ENCODE data around the gene DHRSX. TPM values are rescaled to one million over a fixed set of nuclear protein-coding genes. Genes with fewer than 3 reads are reported as not detected.

DHRSX gene
- total RNA-seq, 2 donors from 2014 or later, result 19.6 to 21.6 TPM

GRCh38 chrX:2452317-2452784, 48.4 kb downstream of the DHRSX start:
- H3K27me3 Mint-ChIP-seq, result no peaks in the 10 kb centered on the region
- peaks cover 4% of the 10 kb centered on the region for H3K36me3 Mint-ChIP-seq (ENCODE audit: low read depth)
- H3K27ac Mint-ChIP-seq, result no peak overlapping the region
- no peak overlapping the region for H3K4me3 Mint-ChIP-seq
- H3K9me3 Mint-ChIP-seq, result no peaks in the 10 kb centered on the region
- H3K4me1 Mint-ChIP-seq, result peaks cover 8% of the 10 kb centered on the region
- ATAC-seq (replicated peaks), result no peak

DNA sequence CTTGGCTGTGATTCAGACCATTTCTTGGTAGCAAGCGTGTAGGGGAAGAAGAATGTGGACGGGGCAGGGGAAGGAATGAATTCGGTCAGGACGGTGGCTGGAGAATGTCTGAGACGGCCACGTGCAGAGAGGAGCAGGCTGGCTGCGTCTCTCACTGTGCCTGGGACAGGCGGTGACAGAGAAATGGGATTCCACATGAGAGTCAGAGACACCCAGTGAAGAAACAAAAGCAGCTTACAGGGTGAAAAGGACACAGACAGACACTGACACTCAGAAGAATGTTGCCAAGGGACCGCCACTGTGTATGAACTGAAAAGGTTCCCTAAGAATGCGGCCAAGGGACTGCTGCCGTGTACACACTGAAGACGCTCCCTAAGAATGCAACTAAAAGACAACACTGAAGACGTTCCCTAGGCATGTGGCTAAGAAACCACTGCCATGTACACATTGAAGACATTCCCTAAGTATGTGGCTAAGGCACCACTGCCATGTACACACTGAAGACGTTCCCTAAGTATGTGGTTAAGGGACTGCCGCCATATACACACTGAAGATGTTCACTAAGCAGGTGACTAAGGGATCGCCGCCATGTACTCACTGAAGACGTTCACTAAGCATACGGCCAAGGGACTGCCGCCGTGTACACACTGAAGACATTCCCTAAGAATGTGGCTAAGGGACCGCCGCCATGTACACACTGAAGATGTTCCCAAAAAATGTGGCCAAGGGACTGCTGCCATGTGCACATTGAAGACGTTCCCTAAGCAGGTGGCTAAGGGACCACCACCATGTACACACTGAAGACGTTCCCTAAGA, 49.1 kb downstream of the DHRSX start:
- Mint-ChIP-seq H3K27ac (no peak overlapping the region), H3K27me3 (no peaks in the 10 kb centered on the region), H3K4me1 (peaks cover 8% of the 10 kb centered on the region), H3K36me3 (ENCODE audit: low read depth) (peaks cover 6% of the 10 kb centered on the region), H3K4me3 (no peak overlapping the region), H3K9me3 (no peaks in the 10 kb centered on the region)
- ATAC-seq (replicated peaks), result no peak

- no peaks in the 10 kb centered on the region for H3K9me3 Mint-ChIP-seq
- H3K36me3 Mint-ChIP-seq (ENCODE audit: low read depth), result peaks cover 6% of the 10 kb centered on the region
- no peak overlapping the region for H3K27ac Mint-ChIP-seq
- peaks cover 4% of the 10 kb centered on the region for H3K4me1 Mint-ChIP-seq
- H3K4me3 Mint-ChIP-seq, result no peak overlapping the region
- H3K27me3 Mint-ChIP-seq, result no peaks in the 10 kb centered on the region
- ATAC-seq (replicated peaks), result no peak
These were observed 50.1 kb downstream of the DHRSX start for GRCh38 chrX:2450681-2451080.

DNA sequence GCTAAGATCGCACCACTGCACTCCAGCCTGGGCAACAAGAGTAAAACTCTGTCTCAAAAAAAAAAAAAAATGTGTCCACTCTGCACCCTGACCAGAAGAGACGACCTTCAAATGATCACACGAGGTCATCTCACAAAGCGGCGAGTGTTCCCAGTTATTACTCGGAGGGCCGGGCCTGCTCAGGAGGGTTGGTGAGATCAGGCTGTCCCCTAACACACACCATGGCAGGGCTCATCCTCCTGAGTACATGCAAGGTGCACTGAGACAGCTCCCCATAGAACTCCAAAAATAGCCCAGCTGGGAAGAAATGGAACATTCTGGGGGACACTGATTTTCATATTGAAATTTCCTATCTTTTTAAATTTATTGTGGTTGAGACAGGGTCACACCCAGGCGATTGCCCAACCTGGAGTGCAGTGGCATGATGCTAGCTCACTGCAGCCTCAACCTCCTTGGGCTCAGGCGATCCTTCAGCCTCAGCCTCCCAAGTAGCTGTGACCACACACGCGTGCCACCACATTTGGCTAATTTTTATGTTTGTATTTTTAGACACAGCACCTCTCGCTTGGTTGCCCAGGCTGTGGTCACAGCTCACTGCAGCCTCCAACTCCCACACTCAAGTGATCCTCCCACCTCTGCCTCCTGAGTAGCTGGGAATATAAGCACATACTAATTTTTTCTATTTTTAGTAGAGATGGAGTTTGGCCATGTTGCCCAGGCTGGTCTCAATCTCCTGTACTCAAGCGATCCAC, 51.5 kb downstream of the DHRSX start:
- Mint-ChIP-seq H3K36me3 (ENCODE audit: low read depth) (peaks cover 6% of the 10 kb centered on the region), H3K27ac (no peak overlapping the region), H3K4me1 (peaks cover 4% of the 10 kb centered on the region), H3K4me3 (no peak overlapping the region), H3K9me3 (no peaks in the 10 kb centered on the region), H3K27me3 (no peaks in the 10 kb centered on the region)
- no peak for ATAC-seq (replicated peaks)

DNA sequence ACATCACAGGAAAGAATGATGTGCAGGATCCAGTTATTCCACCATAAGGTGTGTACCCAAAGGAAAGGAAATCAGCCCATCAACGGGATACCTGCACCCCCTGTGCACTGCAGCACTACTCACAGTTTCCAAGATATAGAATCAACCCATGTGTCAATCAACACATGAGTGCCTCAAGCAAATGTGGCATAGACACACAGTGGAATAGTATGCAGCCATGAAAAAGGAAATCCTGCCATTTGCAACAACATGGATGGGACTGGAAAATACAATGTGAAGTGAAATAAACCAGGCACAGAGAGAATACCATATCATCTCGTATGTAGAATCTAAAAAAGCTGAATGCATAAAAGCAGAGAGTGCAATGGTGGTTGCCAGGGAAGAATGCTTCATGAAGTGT, 53.3 kb downstream of the DHRSX start:
- Mint-ChIP-seq H3K4me3 (no peak overlapping the region), H3K9me3 (no peaks in the 10 kb centered on the region), H3K4me1 (peaks cover 4% of the 10 kb centered on the region), H3K27me3 (no peaks in the 10 kb centered on the region), H3K27ac (no peak overlapping the region), H3K36me3 (ENCODE audit: low read depth) (peaks cover 6% of the 10 kb centered on the region)
- ATAC-seq (replicated peaks), result no peak

DNA sequence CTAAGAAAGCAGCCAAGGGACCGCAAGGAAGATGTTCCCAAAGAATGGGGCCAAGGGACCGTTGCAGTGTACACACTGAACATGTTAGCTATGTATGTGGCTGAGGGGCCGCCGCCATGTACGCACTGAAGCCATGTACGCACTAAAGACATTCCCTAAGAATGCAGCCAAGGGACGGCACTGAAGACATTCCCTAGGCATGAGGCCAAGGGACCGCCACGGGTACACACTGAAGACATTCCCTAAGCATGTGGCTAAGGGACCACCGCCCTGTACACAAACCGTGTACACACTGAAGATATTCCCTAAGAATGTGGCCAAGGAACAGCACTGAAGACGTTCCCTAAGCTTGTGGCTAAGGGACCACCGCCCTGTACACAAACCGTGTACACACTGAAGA, 54.0 kb downstream of the DHRSX start:
- H3K27me3 Mint-ChIP-seq, result no peaks in the 10 kb centered on the region

GRCh38 chrX:2445662-2446623, 54.8 kb downstream of the DHRSX start:
- no peak for ATAC-seq (replicated peaks)
- Mint-ChIP-seq H3K4me3 (no peak overlapping the region), H3K4me1 (no peaks in the 10 kb centered on the region), H3K9me3 (no peaks in the 10 kb centered on the region), H3K27me3 (no peaks in the 10 kb centered on the region), H3K27ac (no peak overlapping the region), H3K36me3 (ENCODE audit: low read depth) (peaks cover 9% of the 10 kb centered on the region)

More for the DNA sequence above, 54.0 kb downstream of the DHRSX start:
- Mint-ChIP-seq H3K36me3 (ENCODE audit: low read depth) (peaks cover 6% of the 10 kb centered on the region), H3K4me1 (peaks cover 4% of the 10 kb centered on the region), H3K9me3 (no peaks in the 10 kb centered on the region), H3K27ac (no peak overlapping the region), H3K4me3 (no peak overlapping the region)
- ATAC-seq (replicated peaks), result no peak

- no peaks in the 10 kb centered on the region for H3K27me3 Mint-ChIP-seq
- no peaks in the 10 kb centered on the region for H3K4me1 Mint-ChIP-seq
- H3K27ac Mint-ChIP-seq, result no peak overlapping the region
- H3K4me3 Mint-ChIP-seq, result no peak overlapping the region
- no peaks in the 10 kb centered on the region for H3K9me3 Mint-ChIP-seq
- peaks cover 30% of the 10 kb centered on the region for H3K36me3 Mint-ChIP-seq (ENCODE audit: low read depth)
- no peak for ATAC-seq (replicated peaks)
These were observed 58.1 kb downstream of the DHRSX start for GRCh38 chrX:2442694-2443093.

DNA sequence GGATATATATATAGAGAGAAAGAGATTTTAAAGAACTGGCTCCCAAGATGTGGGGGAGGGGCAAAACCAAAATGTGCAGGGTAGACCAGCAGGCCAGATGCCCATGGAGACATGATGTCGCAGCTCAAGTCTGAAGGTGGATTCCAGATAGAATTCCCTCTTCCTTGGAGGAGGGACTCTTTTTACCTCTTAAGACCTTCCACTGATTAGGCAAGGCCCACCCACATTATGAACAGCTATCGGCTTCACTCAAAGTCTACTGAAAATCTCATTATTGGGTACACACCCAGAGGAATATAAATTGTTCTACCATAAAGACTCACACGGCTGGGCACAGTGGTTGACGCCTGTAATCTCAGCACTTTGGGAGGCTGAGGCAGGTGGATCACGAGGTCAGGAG, 59.3 kb downstream of the DHRSX start:
- no peak for ATAC-seq (replicated peaks)
- H3K9me3 Mint-ChIP-seq, result no peaks in the 10 kb centered on the region
- H3K27me3 Mint-ChIP-seq, result no peaks in the 10 kb centered on the region
- no peak overlapping the region for H3K27ac Mint-ChIP-seq
- H3K4me3 Mint-ChIP-seq, result no peak overlapping the region
- peaks cover 30% of the 10 kb centered on the region for H3K36me3 Mint-ChIP-seq (ENCODE audit: low read depth)
- no peaks in the 10 kb centered on the region for H3K4me1 Mint-ChIP-seq

DNA sequence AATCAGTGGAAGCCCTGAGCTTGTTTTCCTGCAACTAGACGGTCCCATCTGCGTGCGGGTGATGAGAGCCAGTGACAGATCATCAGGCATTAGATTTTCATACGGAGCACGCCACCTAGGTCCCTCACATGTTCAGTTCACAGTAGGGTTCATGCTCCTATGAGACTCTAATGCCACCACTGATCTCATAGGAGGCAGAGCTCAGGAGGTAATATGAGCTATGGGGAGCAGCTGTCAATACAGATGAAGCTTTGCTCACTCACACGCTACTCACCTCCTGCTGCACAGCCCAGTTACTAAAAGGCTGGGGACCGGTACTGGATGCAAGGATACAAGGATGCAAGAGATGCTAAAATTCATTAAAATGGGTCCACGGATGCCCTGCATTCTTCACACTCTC, 61.2 kb downstream of the DHRSX start:
- Mint-ChIP-seq H3K36me3 (ENCODE audit: low read depth) (peaks cover 36% of the 10 kb centered on the region), H3K27ac (no peak overlapping the region), H3K27me3 (no peaks in the 10 kb centered on the region), H3K4me3 (no peak overlapping the region), H3K9me3 (no peaks in the 10 kb centered on the region), H3K4me1 (peaks cover 5% of the 10 kb centered on the region)
- ATAC-seq (replicated peaks), result no peak

DNA sequence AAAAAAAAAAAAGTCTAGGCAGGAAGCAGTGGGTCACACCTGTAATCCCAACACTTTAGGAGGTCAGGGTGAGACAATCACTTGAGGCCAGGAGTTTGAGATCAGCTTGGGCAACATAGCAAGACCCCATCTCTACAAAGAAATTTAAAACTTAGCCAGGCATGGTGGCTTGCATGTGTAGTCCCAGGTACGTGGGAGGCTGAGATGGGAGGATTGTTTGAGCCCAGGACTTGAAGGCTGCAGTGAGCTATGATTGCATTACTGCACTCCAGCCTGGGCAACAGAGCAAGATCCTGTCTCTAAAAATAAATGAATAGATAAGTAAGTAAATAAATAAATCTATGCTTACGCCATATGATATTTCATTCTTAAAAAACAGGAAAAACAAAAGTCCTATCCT, 65.3 kb downstream of the DHRSX start:
- peaks cover 6% of the 10 kb centered on the region for H3K4me1 Mint-ChIP-seq
- no peak overlapping the region for H3K4me3 Mint-ChIP-seq
- H3K27me3 Mint-ChIP-seq, result no peaks in the 10 kb centered on the region
- peaks cover 46% of the 10 kb centered on the region for H3K36me3 Mint-ChIP-seq (ENCODE audit: low read depth)
- H3K27ac Mint-ChIP-seq, result no peak overlapping the region
- H3K9me3 Mint-ChIP-seq, result no peaks in the 10 kb centered on the region
- ATAC-seq (replicated peaks), result no peak

GRCh38 chrX:2434270-2435163, 66.3 kb downstream of the DHRSX start:
- no peak for ATAC-seq (replicated peaks)
- peaks cover 44% of the 10 kb centered on the region for H3K36me3 Mint-ChIP-seq (ENCODE audit: low read depth)
- no peak overlapping the region for H3K4me3 Mint-ChIP-seq
- peaks cover 6% of the 10 kb centered on the region for H3K4me1 Mint-ChIP-seq
- no peaks in the 10 kb centered on the region for H3K9me3 Mint-ChIP-seq
- peak overlapping the region; percentile 5 for H3K27ac Mint-ChIP-seq
- no peaks in the 10 kb centered on the region for H3K27me3 Mint-ChIP-seq

GRCh38 chrX:2432298-2432863, 68.4 kb downstream of the DHRSX start:
- no peak overlapping the region for H3K27ac Mint-ChIP-seq
- no peak overlapping the region for H3K4me3 Mint-ChIP-seq
- ATAC-seq (replicated peaks), result no peak
- peaks cover 41% of the 10 kb centered on the region for H3K36me3 Mint-ChIP-seq (ENCODE audit: low read depth)
- no peaks in the 10 kb centered on the region for H3K9me3 Mint-ChIP-seq
- H3K4me1 Mint-ChIP-seq, result peaks cover 6% of the 10 kb centered on the region
- H3K27me3 Mint-ChIP-seq, result no peaks in the 10 kb centered on the region
